AG08395 (cell line): ENCODE measurements around the gene SLC24A4.

ENCODE experiments used
- DNase-seq: peaks from one replicate; pipeline ENCODE4 v3.0.0; 2012; ENCODE audit warnings: mixed read lengths, low spot score

Gene SLC24A4

GRCh38 chr14:92481386-92481785 lies 158.4 kb downstream of the SLC24A4 start:
- DNase-seq: peak; percentile 47

- DNase-seq: no peak
Observed at GRCh38 chr14:92481811-92482555, 159.0 kb downstream of the SLC24A4 start.

- DNase-seq: no peak
Observed at GRCh38 chr14:92482621-92483319, 159.8 kb downstream of the SLC24A4 start.

- DNase-seq: no peak
Observed at GRCh38 chr14:92484132-92484823, 161.3 kb downstream of the SLC24A4 start.

- no peak for DNase-seq
Observed at GRCh38 chr14:92486881-92487280, 163.9 kb downstream of the SLC24A4 start.

- no peak for DNase-seq
Observed at GRCh38 chr14:92487513-92488133, 164.7 kb downstream of the SLC24A4 start.

- DNase-seq: no peak
Observed at GRCh38 chr14:92489394-92490238, 166.7 kb downstream of the SLC24A4 start.

- no peak for DNase-seq
Observed at GRCh38 chr14:92490239-92490959, 167.4 kb downstream of the SLC24A4 start.

- DNase-seq: no peak
Observed at GRCh38 chr14:92491782-92492181, 168.8 kb downstream of the SLC24A4 start.

- DNase-seq: no peak
Observed at GRCh38 chr14:92492258-92492657, 169.3 kb downstream of the SLC24A4 start.

DNA sequence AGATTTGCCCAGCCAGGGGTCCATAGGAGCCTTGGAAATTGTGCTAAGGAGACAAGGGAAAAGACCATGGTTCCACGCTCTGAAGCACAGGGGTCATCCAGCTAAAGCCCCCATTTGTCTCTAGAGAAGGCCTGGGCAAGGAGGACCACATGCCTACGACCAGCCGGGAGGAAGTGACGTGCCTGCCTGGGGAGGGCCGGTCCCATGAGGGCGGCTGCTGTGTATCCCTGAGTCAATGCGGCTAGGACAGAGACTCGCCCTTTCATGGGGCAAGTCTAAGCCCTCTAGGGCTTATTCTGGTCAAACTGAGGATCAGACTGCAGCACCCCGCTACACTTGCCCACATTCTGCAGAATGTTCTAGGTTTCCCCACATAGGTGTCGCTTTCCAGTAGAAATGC lies 170.1 kb downstream of the SLC24A4 start:
- DNase-seq: no peak

GRCh38 chr14:92493492-92493891 lies 170.5 kb downstream of the SLC24A4 start:
- no peak for DNase-seq

DNA sequence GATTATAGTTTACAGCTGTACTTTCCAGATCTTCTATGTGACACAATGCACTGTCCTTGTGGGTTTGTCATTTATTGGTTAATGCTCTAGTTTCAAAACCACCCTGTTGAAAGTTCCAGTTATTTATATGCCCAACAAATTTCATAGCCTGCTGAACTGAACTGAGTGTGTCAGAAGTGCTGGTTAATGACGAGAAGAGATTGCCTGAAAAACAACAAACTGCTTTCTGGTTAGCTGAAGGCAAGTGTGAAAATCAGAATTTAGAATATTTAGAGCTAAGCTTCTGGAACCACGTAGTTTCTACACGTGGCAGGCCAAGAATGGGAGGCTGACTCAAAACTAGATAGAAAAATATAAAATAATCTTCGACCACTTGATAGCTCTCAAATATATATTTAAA lies 171.5 kb downstream of the SLC24A4 start:
- no peak for DNase-seq

DNA sequence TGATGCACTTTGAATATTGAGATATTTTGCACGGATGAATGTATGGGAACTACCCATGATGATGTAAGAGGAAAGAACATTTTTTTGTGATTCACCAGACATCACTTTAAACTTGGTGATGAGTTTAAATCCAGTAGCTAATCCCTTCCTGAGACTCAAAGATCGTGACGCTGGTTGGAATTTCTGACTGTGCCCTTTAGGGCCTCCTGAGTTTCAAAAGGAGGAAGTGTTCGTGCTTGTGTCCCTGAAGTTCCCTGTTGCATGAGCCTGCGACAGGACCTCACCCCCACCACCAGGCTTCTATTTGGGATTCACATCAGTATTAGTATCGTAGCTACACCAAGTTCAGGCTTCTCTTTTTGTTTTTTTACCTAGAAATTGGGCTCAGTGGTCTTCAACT lies 172.1 kb downstream of the SLC24A4 start:
- no peak for DNase-seq

GRCh38 chr14:92496191-92496857 lies 173.4 kb downstream of the SLC24A4 start:
- no peak for DNase-seq

GRCh38 chr14:92497391-92497790 lies 174.4 kb downstream of the SLC24A4 start:
- no peak for DNase-seq

- DNase-seq: no peak
Observed at GRCh38 chr14:92499234-92499633, 176.3 kb downstream of the SLC24A4 start.

DNA sequence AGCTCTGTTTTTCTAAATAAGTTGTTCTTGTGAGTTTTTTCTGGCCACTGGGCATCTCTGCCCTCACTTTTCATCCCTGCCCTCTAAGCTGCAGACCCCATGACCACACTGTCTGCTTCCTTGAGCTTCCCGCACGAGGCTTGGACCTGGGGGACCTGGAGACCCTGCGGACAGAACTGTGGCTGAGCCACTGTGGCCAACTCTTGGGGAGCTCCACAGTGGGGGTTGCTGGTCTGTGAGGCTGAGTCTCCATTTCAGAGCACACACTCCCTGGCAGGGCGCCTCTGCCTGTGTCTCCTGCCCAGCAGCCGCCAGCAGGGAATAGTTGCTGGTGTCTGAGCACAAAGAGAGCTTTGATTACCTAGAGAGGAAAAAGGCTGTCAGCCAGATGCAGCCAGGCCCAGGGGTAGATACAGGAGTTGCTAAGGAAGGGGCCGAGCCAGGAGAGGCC lies 177.6 kb downstream of the SLC24A4 start:
- DNase-seq: no peak

GRCh38 chr14:92501891-92502351 lies 179.0 kb downstream of the SLC24A4 start:
- DNase-seq: peak; percentile 76
